Thoracic aorta (tissue), 2 donors: ENCODE measurements around the gene LSG1. TPM values are rescaled to one million over a fixed set of nuclear protein-coding genes. Genes with fewer than 3 reads are reported as not detected.

ENCODE experiments used
- ATAC-seq: fragments of 150-250 bp; one replicate; pipeline ENCODE4 v1.8.0; 2017; ENCODE audit warnings: low read depth; ENCODE audit not compliant: insufficient number of reproducible peaks, low FRiP score
- DNase-seq: peaks from one replicate; pipeline ENCODE4 v3.0.0-alpha.2; 2020; ENCODE audit warnings: low spot score
- H3K27ac ChIP-seq, 2 donors: fragments of 200-600 bp; sonication (generic); 1 replicate in 1 of 2; 2 replicates in 1 of 2; pipeline ENCODE4 v1.5.1; 2016; ENCODE audit warnings: mild to moderate bottlenecking in 2 of 2, moderate library complexity in 2 of 2
- H3K27me3 ChIP-seq: fragments of 200-600 bp; sonication (generic); replicated peaks from 2 replicates; pipeline ENCODE4 v1.6.0; 2016; ENCODE audit warnings: mild to moderate bottlenecking; ENCODE audit not compliant: insufficient read depth
- H3K36me3 ChIP-seq: fragments of 200-600 bp; sonication (generic); one replicate; pipeline ENCODE4 v1.5.1; 2016
- H3K4me1 ChIP-seq, 2 donors: fragments of 200-600 bp; sonication (generic); 1 replicate in 1 of 2; 2 replicates in 1 of 2; pipeline versions ENCODE4 v1.5.1 to v1.6.0; 2016; ENCODE audit warnings: low read depth in 2 of 2, mild to moderate bottlenecking in 1 of 2; ENCODE audit not compliant: control insufficient read depth in 1 of 2
- H3K4me3 ChIP-seq: fragments of 200-600 bp; sonication (generic); 2 replicates; pipeline ENCODE4 v1.5.1; 2016; ENCODE audit warnings: mild to moderate bottlenecking
- H3K9me3 ChIP-seq: fragments of 200-600 bp; sonication (generic); 2 replicates; pipeline ENCODE4 v1.5.1; 2016
- total RNA-seq, 2 donors: library from RNA; depleted of rRNA; stranded (reverse); fragments of >200 nt; gene quantifications; one replicate each; pipeline versions ENCODE4 v1.1.0 to v1.2.3, GENCODE V29; 2016
- TF ChIP-seq, protein P1 (sequence below): fragments of 200-600 bp; sonication (generic); IDR thresholded peaks from one replicate; pipeline ENCODE4 v1.5.1; 2019; ENCODE audit warnings: antibody characterized with exemption

LSG1 gene
- total RNA-seq, 2 donors from 2014 or later: 19.4 to 59.3 TPM

DNA sequence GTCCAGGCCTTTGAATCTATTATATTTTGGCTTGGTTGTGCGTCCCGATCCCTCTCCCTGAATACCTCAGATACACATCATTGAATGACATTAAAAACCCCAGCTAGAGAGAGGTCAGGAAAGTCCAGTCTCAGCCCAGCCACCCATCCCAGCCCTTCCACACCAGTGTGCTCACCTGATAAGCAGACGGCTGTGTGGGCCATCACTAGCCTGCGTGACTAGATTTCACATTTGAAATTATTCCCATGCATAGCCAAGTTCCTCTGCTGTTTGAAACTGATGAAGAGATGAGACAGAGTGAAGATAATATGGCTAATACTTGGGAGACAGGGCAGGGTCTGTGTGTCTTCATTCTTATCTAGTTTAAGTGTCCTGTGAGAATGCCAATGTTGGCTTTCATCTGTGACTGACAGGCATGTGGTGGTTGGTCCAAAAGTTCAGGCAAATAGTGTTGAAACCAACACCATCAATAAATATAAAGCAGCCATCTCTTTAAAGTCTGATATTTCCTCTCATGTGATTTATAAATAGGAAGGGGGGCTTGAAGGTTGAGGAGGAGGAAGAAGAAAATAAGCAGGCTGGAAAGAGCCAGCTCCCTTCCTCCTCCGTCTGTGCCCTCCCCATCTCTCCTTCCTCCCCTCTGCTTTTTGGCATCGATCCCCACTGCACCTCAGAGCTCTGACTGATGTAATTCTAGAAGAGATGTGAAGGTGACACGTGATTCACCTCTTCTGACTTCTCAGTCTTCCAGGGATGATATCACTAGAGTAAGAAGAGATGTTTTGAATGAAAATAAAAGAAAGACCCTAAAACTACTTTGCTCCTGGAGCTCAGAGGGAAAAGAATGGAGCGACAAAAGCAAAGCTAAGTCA lies 18.7 kb upstream of the LSG1 start:
- DNase-seq (no peak), ATAC-seq (no peak)
- Histone ChIP-seq H3K4me1 (peaks cover 19 to 41% of the 10 kb centered on the region in 2 donors), H3K9me3 (no peaks in the 10 kb centered on the region), H3K27ac (no peak overlapping the region), H3K36me3 (no peaks in the 10 kb centered on the region), H3K4me3 (no peak overlapping the region), H3K27me3 (no peaks in the 10 kb centered on the region)
- TF ChIP-seq, protein P1, sequence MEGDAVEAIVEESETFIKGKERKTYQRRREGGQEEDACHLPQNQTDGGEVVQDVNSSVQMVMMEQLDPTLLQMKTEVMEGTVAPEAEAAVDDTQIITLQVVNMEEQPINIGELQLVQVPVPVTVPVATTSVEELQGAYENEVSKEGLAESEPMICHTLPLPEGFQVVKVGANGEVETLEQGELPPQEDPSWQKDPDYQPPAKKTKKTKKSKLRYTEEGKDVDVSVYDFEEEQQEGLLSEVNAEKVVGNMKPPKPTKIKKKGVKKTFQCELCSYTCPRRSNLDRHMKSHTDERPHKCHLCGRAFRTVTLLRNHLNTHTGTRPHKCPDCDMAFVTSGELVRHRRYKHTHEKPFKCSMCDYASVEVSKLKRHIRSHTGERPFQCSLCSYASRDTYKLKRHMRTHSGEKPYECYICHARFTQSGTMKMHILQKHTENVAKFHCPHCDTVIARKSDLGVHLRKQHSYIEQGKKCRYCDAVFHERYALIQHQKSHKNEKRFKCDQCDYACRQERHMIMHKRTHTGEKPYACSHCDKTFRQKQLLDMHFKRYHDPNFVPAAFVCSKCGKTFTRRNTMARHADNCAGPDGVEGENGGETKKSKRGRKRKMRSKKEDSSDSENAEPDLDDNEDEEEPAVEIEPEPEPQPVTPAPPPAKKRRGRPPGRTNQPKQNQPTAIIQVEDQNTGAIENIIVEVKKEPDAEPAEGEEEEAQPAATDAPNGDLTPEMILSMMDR: no peak

DNA sequence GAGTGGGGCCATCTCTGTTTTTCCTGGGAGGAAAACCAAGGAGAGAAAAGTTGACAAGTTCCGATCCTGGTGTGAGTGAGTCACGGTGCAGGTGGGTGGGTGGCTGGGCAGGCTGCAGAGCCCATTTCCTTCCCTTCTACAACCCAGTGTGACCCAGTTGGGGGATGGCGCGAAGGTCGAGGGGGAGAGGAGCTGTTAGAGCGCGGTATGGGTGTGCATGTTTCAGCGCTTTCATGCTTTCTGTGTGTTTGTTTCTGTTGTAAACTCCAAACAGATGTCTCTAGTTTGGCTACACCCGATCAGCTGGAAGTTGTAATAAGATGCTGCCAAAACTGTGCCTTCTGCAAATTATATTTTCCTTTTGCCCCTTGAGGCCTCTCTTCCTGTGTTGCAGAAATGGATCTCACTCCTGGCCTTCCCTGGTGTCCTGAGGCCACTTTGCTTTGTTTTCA lies 17.5 kb upstream of the LSG1 start:
- no peak overlapping the region for H3K27ac ChIP-seq
- DNase-seq (no peak), ATAC-seq (no peak)
- H3K9me3 ChIP-seq: no peaks in the 10 kb centered on the region
- peaks cover 19 to 48% of the 10 kb centered on the region in 2 donors for H3K4me1 ChIP-seq
- no peak overlapping the region for H3K4me3 ChIP-seq
- no peaks in the 10 kb centered on the region for H3K27me3 ChIP-seq
- TF ChIP-seq, protein P1: no peak
- H3K36me3 ChIP-seq: no peaks in the 10 kb centered on the region

DNA sequence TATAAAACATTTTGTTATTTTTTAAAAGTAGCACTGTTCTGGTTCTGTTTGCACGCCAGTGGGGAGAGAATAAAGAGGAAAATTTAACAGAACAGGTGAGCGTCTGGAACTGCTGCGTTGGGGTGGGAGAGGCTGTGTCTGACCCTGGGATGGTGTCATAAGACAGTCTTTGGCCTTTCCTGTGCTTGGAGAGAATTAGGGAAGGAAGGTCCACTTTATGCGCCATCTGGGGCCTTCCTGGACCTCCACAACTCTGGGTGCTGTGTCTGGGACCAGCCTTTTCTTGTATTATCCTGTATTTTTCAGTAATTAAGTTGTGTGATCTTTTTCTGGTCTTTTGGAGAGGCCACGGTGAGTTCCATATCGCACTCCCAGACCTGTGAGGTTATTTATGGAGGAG lies 17.0 kb upstream of the LSG1 start:
- peaks cover 19 to 48% of the 10 kb centered on the region in 2 donors for H3K4me1 ChIP-seq
- H3K27ac ChIP-seq: no peak overlapping the region
- no peak for ATAC-seq
- DNase-seq: no peak
- H3K36me3 ChIP-seq: no peaks in the 10 kb centered on the region
- no peaks in the 10 kb centered on the region for H3K9me3 ChIP-seq
- H3K4me3 ChIP-seq: no peak overlapping the region
- TF ChIP-seq, protein P1: no peak
- no peaks in the 10 kb centered on the region for H3K27me3 ChIP-seq

DNA sequence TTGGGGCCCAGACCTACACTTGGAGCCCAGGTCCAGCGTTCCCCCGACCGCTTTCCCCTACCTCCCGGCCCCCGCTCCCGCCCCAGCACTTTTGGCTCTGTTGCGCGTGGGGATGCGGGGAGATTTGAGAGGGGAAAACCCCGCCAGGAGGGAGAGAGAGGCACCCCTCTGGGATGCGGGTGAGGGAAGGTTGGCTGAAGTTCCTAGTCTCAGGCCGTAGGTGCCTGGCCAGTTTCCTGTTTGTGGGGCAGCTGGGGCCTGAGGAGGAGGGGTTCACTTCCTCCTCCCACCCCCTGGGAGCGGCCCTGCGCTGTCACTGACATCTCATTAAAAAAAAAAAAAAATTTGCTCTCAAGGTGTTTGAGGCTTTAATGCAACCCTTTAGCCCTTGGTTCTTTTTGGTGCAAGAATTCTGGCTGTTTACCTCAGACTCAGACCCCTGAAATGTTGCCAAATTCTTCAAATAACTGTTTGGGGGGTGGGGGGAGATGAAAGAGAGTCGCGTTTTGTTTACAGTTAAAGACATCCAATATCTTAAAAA lies 16.3 kb upstream of the LSG1 start:
- no peaks in the 10 kb centered on the region for H3K36me3 ChIP-seq
- H3K9me3 ChIP-seq: no peaks in the 10 kb centered on the region
- H3K27ac ChIP-seq: no peak overlapping the region
- TF ChIP-seq, protein P1: no peak
- ATAC-seq (no peak), DNase-seq (no peak)
- no peaks in the 10 kb centered on the region for H3K27me3 ChIP-seq
- peaks cover 19 to 51% of the 10 kb centered on the region in 2 donors for H3K4me1 ChIP-seq
- H3K4me3 ChIP-seq: peak overlapping the region; percentile 75

DNA sequence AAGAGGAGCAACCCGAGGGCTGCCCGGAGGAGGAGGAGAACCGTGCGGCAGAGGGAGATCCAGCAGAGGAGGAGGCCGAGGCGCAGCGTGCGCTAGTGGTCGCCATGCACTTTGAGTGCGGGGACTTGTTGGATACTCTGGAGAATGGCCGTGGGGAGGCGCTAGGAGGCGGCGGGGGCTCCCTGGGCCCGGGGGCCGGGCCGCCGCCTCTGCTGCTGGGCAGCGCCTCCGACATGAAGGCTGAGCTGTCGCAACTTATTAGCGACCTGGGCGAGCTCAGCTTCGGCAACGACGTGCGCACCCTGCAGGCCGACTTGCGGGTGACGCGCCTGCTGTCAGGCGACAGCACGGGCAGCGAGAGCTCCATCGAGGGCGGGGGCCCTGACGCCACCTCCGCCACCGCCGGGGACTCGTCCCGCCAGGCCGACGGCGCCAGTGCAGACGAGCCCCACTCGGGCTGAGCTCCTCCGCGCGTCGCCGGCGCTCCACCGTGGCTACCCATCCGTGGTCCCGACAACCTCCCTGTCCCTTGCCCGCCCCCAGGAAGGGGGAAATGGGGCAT lies 15.7 kb upstream of the LSG1 start:
- ATAC-seq (no peak), DNase-seq (no peak)
- Histone ChIP-seq H3K4me1 (peaks cover 21 to 57% of the 10 kb centered on the region in 2 donors), H3K27me3 (no peaks in the 10 kb centered on the region), H3K27ac (no peak overlapping the region), H3K9me3 (no peaks in the 10 kb centered on the region), H3K36me3 (no peaks in the 10 kb centered on the region), H3K4me3 (peak overlapping the region; percentile 75)
- TF ChIP-seq, protein P1: peak; percentile 15
